Brain microvascular endothelial cell (primary cell): ENCODE data around the gene C3orf52.

Source experiments
- DNase-seq: peaks from one replicate; pipeline ENCODE4 v3.0.0-alpha.2; 2020
- H3K27ac ChIP-seq: fragments of 250-450 bp; sonication (Bioruptor Pico); 2 replicates; pipeline ENCODE4 v1.5.1; 2020; ENCODE audit warnings: mild to moderate bottlenecking, moderate library complexity
- H3K27me3 ChIP-seq: fragments of 250-450 bp; sonication (Bioruptor Pico); replicated peaks from 2 replicates; pipeline ENCODE4 v1.5.1; 2020; ENCODE audit warnings: mild to moderate bottlenecking
- H3K36me3 ChIP-seq: fragments of 250-450 bp; sonication (Bioruptor Pico); replicated peaks from 2 replicates; pipeline ENCODE4 v1.5.1; 2020; ENCODE audit warnings: mild to moderate bottlenecking
- H3K4me3 ChIP-seq: 2 replicates; pipeline ENCODE4 v1.5.1; 2011; ENCODE audit warnings: low read depth, mild to moderate bottlenecking, control low read depth, low read length, moderate library complexity
- in situ Hi-C: cut with HindIII; loops from 2 replicates; pipeline ENCODE4 v1.10.0; 2017; ENCODE audit warnings: low sequenced_read_pairs, low pct_ligation_motif_present
- TF ChIP-seq, protein P1 (sequence below): IDR thresholded peaks from 2 replicates; pipeline ENCODE4 v1.5.1; 2011; ENCODE audit warnings: low read depth, mild to moderate bottlenecking, moderate library complexity, low read length, control low read depth, inconsistent platforms; ENCODE audit errors: missing control alignments

Gene C3orf52

DNA sequence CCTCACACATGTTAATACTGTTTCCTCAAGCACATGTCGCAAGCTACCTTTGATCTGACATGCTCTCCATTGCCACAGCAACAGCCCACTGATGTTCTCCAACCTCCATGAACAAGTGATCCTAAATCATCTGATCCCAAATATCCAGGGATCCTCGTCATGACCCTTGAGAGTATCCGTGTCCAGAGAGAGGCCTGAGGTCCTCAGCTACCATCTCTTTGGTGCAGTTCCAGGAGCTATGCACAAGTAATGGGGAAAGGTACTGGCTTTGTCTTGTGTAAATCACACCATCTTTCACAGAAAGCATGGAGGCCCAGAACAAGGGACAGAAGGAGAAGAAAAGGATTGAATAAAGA, 44.4 kb downstream of the C3orf52 start:
- no peak overlapping the region for H3K27ac ChIP-seq
- no peaks in the 10 kb centered on the region for H3K36me3 ChIP-seq
- no peak overlapping the region for H3K4me3 ChIP-seq
- in situ Hi-C loops = no loop called here
- TF ChIP-seq, protein P1, sequence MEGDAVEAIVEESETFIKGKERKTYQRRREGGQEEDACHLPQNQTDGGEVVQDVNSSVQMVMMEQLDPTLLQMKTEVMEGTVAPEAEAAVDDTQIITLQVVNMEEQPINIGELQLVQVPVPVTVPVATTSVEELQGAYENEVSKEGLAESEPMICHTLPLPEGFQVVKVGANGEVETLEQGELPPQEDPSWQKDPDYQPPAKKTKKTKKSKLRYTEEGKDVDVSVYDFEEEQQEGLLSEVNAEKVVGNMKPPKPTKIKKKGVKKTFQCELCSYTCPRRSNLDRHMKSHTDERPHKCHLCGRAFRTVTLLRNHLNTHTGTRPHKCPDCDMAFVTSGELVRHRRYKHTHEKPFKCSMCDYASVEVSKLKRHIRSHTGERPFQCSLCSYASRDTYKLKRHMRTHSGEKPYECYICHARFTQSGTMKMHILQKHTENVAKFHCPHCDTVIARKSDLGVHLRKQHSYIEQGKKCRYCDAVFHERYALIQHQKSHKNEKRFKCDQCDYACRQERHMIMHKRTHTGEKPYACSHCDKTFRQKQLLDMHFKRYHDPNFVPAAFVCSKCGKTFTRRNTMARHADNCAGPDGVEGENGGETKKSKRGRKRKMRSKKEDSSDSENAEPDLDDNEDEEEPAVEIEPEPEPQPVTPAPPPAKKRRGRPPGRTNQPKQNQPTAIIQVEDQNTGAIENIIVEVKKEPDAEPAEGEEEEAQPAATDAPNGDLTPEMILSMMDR = no peak
- DNase-seq = no peak
- no peaks in the 10 kb centered on the region for H3K27me3 ChIP-seq

DNA sequence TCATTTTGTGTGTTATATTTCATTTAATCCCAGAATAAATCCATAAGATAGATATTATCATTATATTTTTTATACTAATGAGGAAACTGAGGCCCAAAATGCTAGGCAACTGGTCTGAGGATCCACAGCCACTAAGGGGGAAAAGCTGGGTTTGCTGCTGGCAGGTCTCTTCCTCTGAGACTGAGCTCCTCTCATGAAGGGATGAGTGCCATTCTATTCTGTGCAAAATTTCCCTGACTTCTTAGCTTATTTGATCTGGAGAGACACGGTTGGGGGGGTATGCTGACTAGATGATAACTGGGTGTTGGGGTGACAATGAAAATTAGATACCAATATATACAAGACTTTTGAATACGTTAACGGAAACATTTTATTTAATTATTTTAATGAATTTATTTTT, 44.9 kb downstream of the C3orf52 start:
- no peak for DNase-seq
- TF ChIP-seq, protein P1 = no peak
- Histone ChIP-seq H3K4me3 (no peak overlapping the region), H3K27ac (no peak overlapping the region), H3K36me3 (no peaks in the 10 kb centered on the region), H3K27me3 (no peaks in the 10 kb centered on the region)
- in situ Hi-C loops = no loop called here

DNA sequence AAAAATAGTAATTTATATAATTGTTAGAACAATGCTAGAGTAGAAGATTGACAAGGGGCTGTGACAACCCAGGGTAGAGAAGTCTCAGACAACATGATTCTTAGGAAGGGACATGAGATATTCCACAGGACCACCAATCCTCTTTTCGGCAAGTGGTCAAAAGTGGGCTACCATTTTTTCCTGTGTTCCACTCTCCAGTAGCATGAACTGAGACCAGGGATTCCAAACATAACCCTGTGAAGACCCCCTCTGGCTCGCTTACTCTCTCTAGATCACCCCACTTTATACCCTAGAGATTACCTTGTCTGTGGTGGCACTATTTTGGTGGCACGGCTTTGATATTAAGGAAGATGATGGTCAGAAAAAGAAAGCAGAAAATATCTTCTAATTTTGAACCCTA, 45.9 kb downstream of the C3orf52 start:
- TF ChIP-seq, protein P1 = no peak
- in situ Hi-C loops = no loop called here
- no peak for DNase-seq
- H3K4me3 ChIP-seq = no peak overlapping the region
- no peaks in the 10 kb centered on the region for H3K36me3 ChIP-seq
- H3K27ac ChIP-seq = no peak overlapping the region
- no peaks in the 10 kb centered on the region for H3K27me3 ChIP-seq

DNA sequence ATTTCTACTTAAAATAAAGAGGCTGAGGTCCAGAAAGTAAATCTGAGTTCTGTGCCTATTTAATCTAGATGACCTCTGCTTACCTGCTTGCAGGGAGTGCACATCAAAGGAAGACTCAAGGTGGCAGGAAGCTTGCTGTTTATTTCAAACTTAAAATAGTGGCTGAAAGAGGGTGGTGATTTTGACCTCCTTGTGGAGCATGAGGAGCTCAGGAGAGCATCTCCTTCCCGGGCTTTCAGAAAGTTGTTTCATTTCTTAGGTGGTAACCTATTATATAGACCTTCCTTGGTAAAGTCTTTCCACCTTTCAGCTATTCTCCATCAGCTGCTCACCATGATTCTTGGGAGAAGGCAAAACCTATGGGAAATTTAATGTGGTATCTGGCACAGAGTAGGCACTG, 46.4 kb downstream of the C3orf52 start:
- H3K36me3 ChIP-seq = no peaks in the 10 kb centered on the region
- H3K4me3 ChIP-seq = no peak overlapping the region
- H3K27me3 ChIP-seq = no peaks in the 10 kb centered on the region
- H3K27ac ChIP-seq = no peak overlapping the region
- DNase-seq = no peak
- TF ChIP-seq, protein P1 = no peak
- in situ Hi-C loops = no loop called here

DNA sequence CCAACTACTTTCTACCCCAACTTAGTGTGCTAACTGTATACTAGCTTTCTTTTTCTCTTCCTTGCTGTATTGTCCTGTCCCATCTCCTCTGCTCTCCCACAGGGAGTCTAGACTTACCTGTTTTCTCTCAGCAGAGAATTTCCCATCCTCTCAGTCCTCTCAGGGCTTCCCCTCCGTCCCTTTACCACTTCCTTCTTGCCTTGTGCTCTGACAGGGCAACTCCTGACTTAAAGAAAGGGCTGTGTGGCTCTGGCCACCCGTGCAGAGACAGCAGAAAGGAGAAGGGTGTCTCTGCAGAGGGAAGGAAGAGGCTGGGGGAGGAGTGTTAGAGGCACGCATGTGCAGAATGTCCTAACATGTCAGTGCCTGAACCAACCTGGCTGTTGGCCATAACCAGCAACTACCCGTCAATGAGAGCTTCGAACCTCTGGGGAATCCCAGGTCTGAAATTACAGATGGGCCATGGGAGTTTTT, 46.8 kb downstream of the C3orf52 start, which contains the start of gene GCSAM:
TSS of gene GCSAM (minus strand) at position 274 of the 474 bp plus-strand sequence. CDS start at position 146, 128 bp downstream.
- DNase-seq = no peak
- no peak within 1 kb of the TSS for H3K27ac ChIP-seq
- H3K36me3 ChIP-seq = no peaks in the 10 kb centered on the region
- no peaks in the 10 kb centered on the region for H3K27me3 ChIP-seq
- in situ Hi-C loops = no loop called here
- TF ChIP-seq, protein P1 = no peak
- H3K4me3 ChIP-seq = no peak within 1 kb of the TSS

DNA sequence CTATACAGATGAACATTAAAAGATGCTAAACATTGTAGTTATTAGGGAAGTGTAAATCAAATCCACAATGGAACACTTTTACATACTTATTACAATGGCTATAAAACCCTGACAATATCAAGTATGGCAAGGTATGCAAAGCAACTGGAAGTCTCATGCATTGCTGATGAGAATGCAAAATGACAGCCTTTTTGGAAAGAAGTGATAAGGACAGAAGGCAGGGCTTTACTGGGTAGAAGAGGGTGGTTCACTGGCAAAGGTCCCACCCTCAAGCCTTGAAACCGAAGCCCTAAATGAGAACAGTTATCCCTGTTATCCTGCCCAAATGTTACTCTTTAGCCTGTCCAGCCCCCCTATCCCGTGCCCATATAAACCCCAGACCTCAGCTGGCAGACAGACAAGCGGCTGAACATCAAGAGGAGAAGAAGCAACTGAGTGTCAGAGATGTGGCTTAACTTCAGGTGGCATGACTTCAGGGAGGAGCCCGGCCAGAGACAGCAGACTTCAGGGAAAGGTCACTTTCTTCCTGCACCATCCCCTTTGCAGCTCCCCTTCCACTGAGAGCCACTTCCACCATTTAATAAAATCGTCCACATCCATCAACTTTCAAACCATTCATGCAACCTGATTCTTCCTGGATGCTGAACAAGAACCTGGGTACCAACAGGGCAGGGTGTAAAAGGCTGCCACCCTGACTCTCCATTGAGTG, 47.6 kb downstream of the C3orf52 start:
- in situ Hi-C loops = no loop called here
- Histone ChIP-seq H3K27ac (no peak overlapping the region), H3K36me3 (no peaks in the 10 kb centered on the region), H3K4me3 (no peak overlapping the region), H3K27me3 (no peaks in the 10 kb centered on the region)
- TF ChIP-seq, protein P1 = no peak
- DNase-seq = no peak
